Stimulated activated CD4-positive, alpha-beta T cell treated with anti-CD3 and anti-CD28 coated beads, Interleukin-2, amount 100 ng/mL, for 24 hours (primary cell): ENCODE results near the gene ESYT3.
"Not testable (repeated sequence)": the region's sequence is repeated elsewhere in the genome, so short reads cannot be mapped to it uniquely, and the experiment has no call there.

Source experiments
- DNase-seq, 2 donors: peaks; one replicate each; pipeline ENCODE4 v3.0.0-alpha.2; 2020

The ESYT3 gene

DNA sequence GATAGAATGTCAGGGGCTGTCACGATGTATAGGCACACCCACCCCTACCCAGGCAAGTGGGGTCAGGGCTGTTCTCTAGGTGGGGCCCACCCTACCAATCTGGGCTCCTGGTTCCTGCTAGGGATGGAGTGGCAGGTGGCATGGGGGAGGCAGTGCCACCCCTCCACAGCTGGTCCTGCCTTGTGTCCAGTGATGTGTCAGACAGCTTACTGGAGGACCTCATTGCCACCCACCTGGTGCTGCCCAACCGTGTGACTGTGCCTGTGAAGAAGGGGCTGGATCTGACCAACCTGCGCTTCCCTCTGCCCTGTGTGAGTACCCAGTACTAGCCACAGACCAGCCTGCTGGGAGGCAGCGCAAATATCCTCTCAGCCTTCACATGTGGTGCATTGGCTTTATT is 27.5 kb downstream of the ESYT3 start:
- no peak for DNase-seq

GRCh38 chr3:138463724-138464490 is 29.5 kb downstream of the ESYT3 start:
- no peak for DNase-seq

- DNase-seq: no peak
Observed at GRCh38 chr3:138464491-138464860, 30.1 kb downstream of the ESYT3 start.

DNA sequence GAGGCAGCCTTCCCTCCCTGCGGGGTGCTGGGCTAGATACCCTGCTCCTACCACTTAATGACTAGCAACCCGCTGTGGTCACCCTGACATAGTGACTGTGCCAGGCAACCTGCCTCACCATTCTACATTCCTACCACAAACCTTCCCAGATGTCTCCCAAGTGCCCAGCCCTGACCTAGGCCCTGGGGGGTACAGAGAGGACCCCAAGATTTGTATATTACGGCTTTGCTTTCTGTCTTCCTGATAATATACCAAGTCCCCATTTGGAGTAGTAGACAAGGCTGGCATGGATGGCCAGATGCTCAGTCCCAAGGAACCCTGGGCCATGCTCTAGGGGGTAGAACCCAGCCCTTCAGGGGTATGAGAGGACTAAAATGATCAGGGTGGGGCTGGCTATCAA is 31.0 kb downstream of the ESYT3 start:
- DNase-seq: no peak

- no peak for DNase-seq
Observed at GRCh38 chr3:138465925-138466324, 31.5 kb downstream of the ESYT3 start.

DNA sequence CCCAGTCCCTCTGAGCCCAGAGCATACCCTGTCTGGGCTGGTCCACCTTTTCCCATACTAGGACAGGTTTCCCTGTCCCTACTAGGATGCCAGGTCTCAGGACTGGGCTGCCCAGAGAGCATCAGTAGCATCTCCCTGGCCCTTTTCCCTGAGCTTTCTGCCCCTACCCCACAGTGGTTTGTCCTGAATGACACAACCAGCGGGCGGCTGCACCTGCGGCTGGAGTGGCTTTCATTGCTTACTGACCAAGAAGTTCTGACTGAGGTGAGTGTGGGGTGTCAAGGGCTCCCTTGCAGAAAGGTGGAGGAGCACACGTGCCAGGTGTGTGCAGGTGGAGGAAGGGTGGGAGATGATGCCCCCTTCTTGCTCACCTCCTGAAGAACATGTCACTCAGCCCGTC is 33.5 kb downstream of the ESYT3 start:
- DNase-seq: no peak

GRCh38 chr3:138468451-138468850 is 34.0 kb downstream of the ESYT3 start:
- DNase-seq: no peak

DNA sequence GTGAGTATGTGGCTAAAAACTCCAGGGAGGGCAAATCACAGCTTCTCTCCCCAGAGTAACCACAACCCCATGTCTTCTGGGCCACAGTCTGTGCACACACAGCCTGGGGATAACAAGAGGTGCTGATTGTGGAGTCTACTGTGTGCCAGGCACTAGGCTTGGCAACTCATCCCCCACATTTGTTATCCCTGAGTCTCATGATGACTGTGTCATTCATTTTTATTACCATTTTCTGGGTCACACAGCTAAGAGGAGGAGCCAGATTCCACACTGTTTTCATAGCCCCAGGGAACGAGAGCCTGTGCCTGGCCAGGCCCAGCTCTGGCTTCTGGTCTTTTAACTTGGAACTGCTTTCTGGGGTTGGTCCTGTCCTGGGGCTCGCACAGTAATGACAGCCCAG is 34.5 kb downstream of the ESYT3 start:
- no peak for DNase-seq

DNA sequence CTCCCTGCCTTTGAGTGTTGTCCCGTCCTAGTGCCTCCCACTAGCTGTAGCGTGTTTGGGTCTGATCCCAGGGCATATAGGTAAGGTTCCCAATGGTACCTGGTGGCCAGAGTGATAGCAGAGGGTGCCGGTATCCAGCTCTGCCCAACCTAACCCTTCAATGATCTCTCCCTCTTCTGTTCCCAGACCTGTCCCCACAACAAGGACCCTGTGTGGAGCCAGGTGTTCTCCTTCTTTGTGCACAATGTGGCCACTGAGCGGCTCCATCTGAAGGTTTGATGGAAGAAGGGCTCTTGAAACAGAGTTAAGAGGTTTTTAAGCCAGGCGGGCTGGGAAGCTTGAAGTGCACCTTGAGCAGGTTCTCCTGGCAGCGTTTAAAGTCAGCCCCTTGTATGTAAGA is 35.5 kb downstream of the ESYT3 start:
- no peak for DNase-seq

GRCh38 chr3:138470687-138471086 is 36.3 kb downstream of the ESYT3 start:
- no peak for DNase-seq

GRCh38 chr3:138471481-138471880 is 37.1 kb downstream of the ESYT3 start:
- no peak for DNase-seq

DNA sequence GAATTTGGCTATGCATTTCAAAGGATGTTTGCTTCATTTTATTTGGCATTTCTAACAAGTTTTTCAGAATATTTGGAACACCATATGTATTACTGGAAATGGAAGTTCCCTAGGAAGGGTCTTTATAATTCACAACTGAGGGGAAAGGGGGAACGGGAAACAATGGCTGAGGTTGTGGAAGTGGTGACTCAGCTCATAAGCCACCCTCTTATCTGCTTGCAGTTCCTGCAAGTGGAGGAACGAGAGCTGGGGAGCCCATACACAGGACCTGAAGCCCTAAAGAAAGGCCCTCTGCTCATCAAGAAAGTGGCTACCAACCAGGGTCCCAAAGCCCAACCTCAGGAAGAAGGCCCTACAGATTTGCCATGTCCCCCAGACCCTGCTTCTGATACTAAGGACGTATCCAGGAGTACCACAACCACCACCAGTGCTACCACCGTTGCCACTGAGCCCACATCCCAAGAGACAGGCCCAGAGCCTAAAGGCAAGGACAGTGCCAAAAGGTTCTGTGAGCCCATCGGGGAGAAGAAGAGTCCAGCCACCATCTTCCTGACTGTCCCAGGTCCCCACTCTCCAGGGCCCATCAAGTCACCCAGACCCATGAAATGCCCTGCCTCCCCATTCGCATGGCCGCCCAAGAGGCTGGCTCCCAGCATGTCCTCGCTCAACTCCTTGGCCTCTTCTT is 37.9 kb downstream of the ESYT3 start:
- DNase-seq: no peak

DNA sequence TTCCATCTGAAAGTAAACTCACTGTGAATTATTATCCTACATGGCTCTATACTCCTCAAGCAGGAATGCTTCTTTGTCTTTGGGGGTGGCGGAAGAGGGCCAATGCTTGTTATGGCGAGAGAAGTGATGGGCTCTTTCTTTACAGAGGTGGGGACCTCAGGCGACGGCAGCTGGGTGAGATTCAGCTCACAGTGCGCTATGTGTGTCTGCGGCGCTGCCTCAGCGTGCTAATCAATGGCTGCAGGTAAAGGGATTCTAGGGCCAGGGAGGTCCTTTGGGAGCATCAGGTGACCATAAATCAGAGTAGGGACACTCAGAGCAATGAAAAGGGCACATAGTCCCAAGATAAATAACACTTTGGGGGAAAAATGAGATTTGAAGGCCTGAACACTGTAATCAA is 39.0 kb downstream of the ESYT3 start:
- no peak for DNase-seq

DNA sequence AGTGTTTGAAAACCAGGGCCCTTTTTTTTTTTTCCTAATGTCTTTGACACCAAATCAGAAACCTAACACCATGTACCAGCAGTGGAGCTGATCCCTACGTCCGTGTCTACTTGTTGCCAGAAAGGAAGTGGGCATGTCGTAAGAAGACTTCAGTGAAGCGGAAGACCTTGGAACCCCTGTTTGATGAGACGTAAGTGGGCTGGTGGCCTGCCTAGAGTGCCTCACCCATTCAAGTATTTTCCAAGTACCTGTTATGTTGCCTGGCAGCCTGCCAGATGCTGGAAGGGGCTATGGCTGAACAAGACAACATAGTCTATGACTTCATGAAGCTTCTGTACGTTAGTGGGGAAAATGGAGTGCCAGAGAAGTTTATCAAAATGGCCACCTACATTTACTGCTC is 39.7 kb downstream of the ESYT3 start:
- DNase-seq: no peak

- no peak for DNase-seq
Observed at GRCh38 chr3:138476526-138476925, 42.1 kb downstream of the ESYT3 start.

DNA sequence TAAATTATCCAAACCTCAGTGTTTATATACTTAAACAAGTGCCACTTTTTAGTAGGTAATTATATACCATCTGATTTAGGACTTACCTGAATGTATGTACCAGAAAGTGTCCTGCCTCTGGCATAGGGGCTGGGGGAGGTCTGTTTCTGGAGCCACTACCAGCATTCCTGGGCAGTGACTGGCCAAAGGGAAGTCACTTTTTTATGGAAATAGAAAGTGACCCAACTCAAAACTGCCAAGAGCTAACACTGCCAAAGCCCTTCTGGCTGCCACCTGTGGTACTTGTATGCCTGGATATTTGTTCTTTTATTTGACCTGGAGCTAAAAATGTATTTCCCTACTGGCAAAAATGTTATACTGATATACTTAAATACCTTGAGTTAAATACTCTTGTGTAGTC is 42.7 kb downstream of the ESYT3 start:
- no peak for DNase-seq

GRCh38 chr3:138477801-138478200 is 43.4 kb downstream of the ESYT3 start:
- no peak for DNase-seq

GRCh38 chr3:138479438-138479863 is 45.0 kb downstream of the ESYT3 start:
- DNase-seq: peak in 1 of 2 donors; percentile 29

GRCh38 chr3:138484672-138485071 is 50.3 kb downstream of the ESYT3 start:
- DNase-seq: not testable (repeated sequence)

GRCh38 chr3:138486580-138486979 is 52.2 kb downstream of the ESYT3 start:
- DNase-seq: not testable (repeated sequence)

DNA sequence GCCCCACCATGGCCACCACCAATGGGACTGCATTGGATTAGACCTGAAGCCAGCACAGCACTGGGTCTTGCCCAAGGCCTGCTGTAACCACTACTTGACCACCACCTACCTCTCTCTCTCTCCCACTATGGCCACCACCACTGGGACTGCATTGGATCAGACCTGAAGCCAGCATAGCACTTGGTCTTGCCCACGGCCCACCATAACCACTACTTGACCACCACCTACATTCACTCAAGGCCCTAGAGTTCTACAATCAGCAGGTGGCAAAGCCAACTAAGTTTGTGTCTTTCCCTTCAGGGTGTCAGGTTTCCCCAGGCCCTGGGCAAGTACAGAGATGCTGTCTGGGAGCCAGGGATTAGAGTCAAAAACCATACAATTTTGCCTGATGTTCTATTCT is 57.6 kb downstream of the ESYT3 start:
- DNase-seq: no peak

DNA sequence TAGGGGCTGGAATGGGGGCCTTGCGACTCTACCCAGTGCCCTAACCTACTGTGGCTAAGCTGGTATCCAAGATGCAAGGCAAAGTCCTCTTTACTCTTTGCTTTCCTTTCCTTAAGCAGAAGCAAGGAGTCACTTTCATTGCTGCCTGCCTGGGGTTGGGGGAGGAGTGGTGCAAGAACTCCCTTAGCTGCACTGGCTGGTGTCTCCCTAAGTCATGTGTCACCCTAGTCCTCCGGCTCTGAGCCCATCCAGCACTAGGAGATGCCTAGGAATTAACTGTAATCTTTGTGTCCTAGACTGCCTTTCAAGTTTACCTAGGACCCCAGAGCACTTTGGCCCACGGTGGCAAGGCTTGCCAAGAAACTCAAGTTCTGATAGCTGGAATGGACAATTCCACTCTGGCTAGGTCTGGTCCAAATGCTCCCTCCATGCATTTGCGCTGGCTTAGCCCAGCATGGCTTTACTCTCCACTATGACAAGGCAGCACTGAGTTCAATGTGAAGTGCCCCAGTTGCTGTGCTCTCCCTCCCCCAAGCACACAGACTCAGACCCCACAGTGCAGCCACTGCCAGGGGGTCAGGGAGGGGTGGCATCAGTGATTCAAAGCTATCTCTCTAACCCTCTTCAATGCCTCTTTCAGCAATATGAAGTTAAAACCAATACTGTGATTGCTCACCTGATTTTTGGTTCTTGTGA is 58.7 kb downstream of the ESYT3 start:
- no peak for DNase-seq

GRCh38 chr3:138493804-138494606 is 59.6 kb downstream of the ESYT3 start:
- no peak for DNase-seq
